ENCODE data around the gene ATF7IP2. TPM values are rescaled to one million over a fixed set of nuclear protein-coding genes. Genes with fewer than 3 reads are reported as not detected.

Gene ATF7IP2
- total and polyA plus RNA-seq, 2 experiments from 2014 or later: 1.1 to 1.3 TPM

- Histone ChIP-seq H2AFZ (no peak overlapping the region), H3K4me1 (ENCODE audit: insufficient read depth) (peaks cover 7% of the 10 kb centered on the region; the same call in 1 of the 2 replicates), H3K4me2 (ENCODE audit: unreplicated experiment) (no peak overlapping the region), H3K9ac (no peak overlapping the region), H3K27me3 (replicated peaks; ENCODE audit: insufficient read depth) (no peaks in the 10 kb centered on the region), H4K20me1 (ENCODE audit: insufficient read depth) (no peaks in the 10 kb centered on the region), H3K9me3 (ENCODE audit: low read depth) (no peaks in the 10 kb centered on the region), H3K9me2 (ENCODE audit: insufficient read depth) (no peaks in the 10 kb centered on the region), H3F3A (ENCODE audit: insufficient read depth) (no peaks in the 10 kb centered on the region), H3K4me3 (no peak overlapping the region), H3K36me3 (ENCODE audit: low read depth) (no peaks in the 10 kb centered on the region), H3K79me2 (ENCODE audit: insufficient read depth) (no peaks in the 10 kb centered on the region), H3K27ac (no peak overlapping the region)
- DNase-seq: no peak
- in situ Hi-C loops (cut with MboI): loop anchor here (25.0 kb wide), 1 partner anchor 231 kb away; no protein-coding TSS in a partner anchor
- TF ChIP-seq EZH2phosphoT487 (IDR thresholded peaks at IDR 0.05; ENCODE audit: insufficient read depth, low read depth) (no peak), EZH2 (IDR thresholded peaks at IDR 0.05; ENCODE audit: insufficient read depth, poor library complexity, severe bottlenecking) (no peak)
- WGBS, 2 experiments (ENCODE audit: low coverage in 1 of 2, low lambda C conversion rate in 2 of 2, missing lambda C conversion rate in 2 of 2): 91 to 93% methylated on average over 8 of the region's 8 CpGs
Measured at GRCh38 chr16:10493276-10493675, 107.4 kb downstream of the ATF7IP2 start.

- H3K9ac ChIP-seq: no peak overlapping the region
- H2AFZ ChIP-seq: no peak overlapping the region
- no peak for DNase-seq
- H3K9me3 ChIP-seq (ENCODE audit: low read depth): no peaks in the 10 kb centered on the region
- H3F3A ChIP-seq (ENCODE audit: insufficient read depth): no peaks in the 10 kb centered on the region
- no peak overlapping the region for H3K27ac ChIP-seq
- H4K20me1 ChIP-seq (ENCODE audit: insufficient read depth): no peaks in the 10 kb centered on the region
- H3K9me2 ChIP-seq (ENCODE audit: insufficient read depth): no peaks in the 10 kb centered on the region
- 70 to 71% methylated on average over 5 of the region's 5 CpGs for WGBS, 2 experiments (ENCODE audit: low coverage in 1 of 2, low lambda C conversion rate in 2 of 2, missing lambda C conversion rate in 2 of 2)
- peaks cover 7% of the 10 kb centered on the region; the same call in 1 of the 2 replicates for H3K4me1 ChIP-seq (ENCODE audit: insufficient read depth)
- in situ Hi-C loops (cut with MboI): loop anchor here (25.0 kb wide), 1 partner anchor 232 kb away; no protein-coding TSS in a partner anchor
- TF ChIP-seq EZH2 (IDR thresholded peaks at IDR 0.05; ENCODE audit: insufficient read depth, poor library complexity, severe bottlenecking): no peak
- no peak for TF ChIP-seq EZH2phosphoT487 (IDR thresholded peaks at IDR 0.05; ENCODE audit: insufficient read depth, low read depth)
- H3K36me3 ChIP-seq (ENCODE audit: low read depth): no peaks in the 10 kb centered on the region
- H3K4me2 ChIP-seq (ENCODE audit: unreplicated experiment): no peak overlapping the region
- H3K27me3 ChIP-seq (replicated peaks; ENCODE audit: insufficient read depth): no peaks in the 10 kb centered on the region
- H3K79me2 ChIP-seq (ENCODE audit: insufficient read depth): no peaks in the 10 kb centered on the region
- H3K4me3 ChIP-seq: no peak overlapping the region
Measured at GRCh38 chr16:10494343-10495030, 108.6 kb downstream of the ATF7IP2 start.

- no peaks in the 10 kb centered on the region for H3K9me2 ChIP-seq (ENCODE audit: insufficient read depth)
- H3F3A ChIP-seq (ENCODE audit: insufficient read depth): no peaks in the 10 kb centered on the region
- WGBS, 2 experiments (ENCODE audit: low coverage in 1 of 2, low lambda C conversion rate in 2 of 2, missing lambda C conversion rate in 2 of 2): 71 to 73% methylated on average over 6 of the region's 6 CpGs
- no peaks in the 10 kb centered on the region for H3K27me3 ChIP-seq (replicated peaks; ENCODE audit: insufficient read depth)
- in situ Hi-C loops (cut with MboI): loop anchor here (25.0 kb wide), 1 partner anchor 233 kb away; no protein-coding TSS in a partner anchor
- H3K4me2 ChIP-seq (ENCODE audit: unreplicated experiment): no peak overlapping the region
- no peak overlapping the region for H3K27ac ChIP-seq
- H3K79me2 ChIP-seq (ENCODE audit: insufficient read depth): no peaks in the 10 kb centered on the region
- H3K36me3 ChIP-seq (ENCODE audit: low read depth): no peaks in the 10 kb centered on the region
- H4K20me1 ChIP-seq (ENCODE audit: insufficient read depth): no peaks in the 10 kb centered on the region
- H3K9me3 ChIP-seq (ENCODE audit: low read depth): no peaks in the 10 kb centered on the region
- H3K4me3 ChIP-seq: no peak overlapping the region
- H3K9ac ChIP-seq: no peak overlapping the region
- peaks cover 4% of the 10 kb centered on the region; the same call in 1 of the 2 replicates for H3K4me1 ChIP-seq (ENCODE audit: insufficient read depth)
- no peak for DNase-seq
- TF ChIP-seq EZH2 (IDR thresholded peaks at IDR 0.05; ENCODE audit: insufficient read depth, poor library complexity, severe bottlenecking) (no peak), EZH2phosphoT487 (IDR thresholded peaks at IDR 0.05; ENCODE audit: insufficient read depth, low read depth) (no peak)
- no peak overlapping the region for H2AFZ ChIP-seq
Measured at GRCh38 chr16:10495031-10495345, 109.1 kb downstream of the ATF7IP2 start.

- H3K4me1 ChIP-seq (ENCODE audit: insufficient read depth): no peaks in the 10 kb centered on the region
- H2AFZ ChIP-seq: no peak overlapping the region
- H3K27ac ChIP-seq: no peak overlapping the region
- H3K27me3 ChIP-seq (replicated peaks; ENCODE audit: insufficient read depth): no peaks in the 10 kb centered on the region
- H3K9me2 ChIP-seq (ENCODE audit: insufficient read depth): no peaks in the 10 kb centered on the region
- no peak overlapping the region for H3K9ac ChIP-seq
- no peaks in the 10 kb centered on the region for H3F3A ChIP-seq (ENCODE audit: insufficient read depth)
- no peak overlapping the region for H3K4me3 ChIP-seq
- H3K36me3 ChIP-seq (ENCODE audit: low read depth): no peaks in the 10 kb centered on the region
- no peaks in the 10 kb centered on the region for H4K20me1 ChIP-seq (ENCODE audit: insufficient read depth)
- H3K9me3 ChIP-seq (ENCODE audit: low read depth): no peaks in the 10 kb centered on the region
- no peak for DNase-seq
- no peak overlapping the region for H3K4me2 ChIP-seq (ENCODE audit: unreplicated experiment)
- H3K79me2 ChIP-seq (ENCODE audit: insufficient read depth): no peaks in the 10 kb centered on the region
- in situ Hi-C loops (cut with MboI): loop anchor here (25.0 kb wide), 1 partner anchor 235 kb away; no protein-coding TSS in a partner anchor
- 86 to 90% methylated on average over 13 of the region's 13 CpGs for WGBS, 2 experiments (ENCODE audit: low coverage in 1 of 2, low lambda C conversion rate in 2 of 2, missing lambda C conversion rate in 2 of 2)
- TF ChIP-seq EZH2phosphoT487 (IDR thresholded peaks at IDR 0.05; ENCODE audit: insufficient read depth, low read depth) (no peak), EZH2 (IDR thresholded peaks at IDR 0.05; ENCODE audit: insufficient read depth, poor library complexity, severe bottlenecking) (no peak)
Measured at GRCh38 chr16:10497132-10498101, 111.6 kb downstream of the ATF7IP2 start.

Data from GM23248 (cell line).